Stimulated activated CD4-positive, alpha-beta T cell treated with anti-CD3 and anti-CD28 coated beads, Interleukin-1b, Interleukin-23, amount 100 ng/mL, for 1 hour (primary cell): Measurements from ENCODE around the gene CCDC150.
"Not testable (repeated sequence)": the region's sequence is repeated elsewhere in the genome, so short reads cannot be mapped to it uniquely, and the experiment has no call there.

Experiments
- DNase-seq, 2 donors: peaks; one replicate each; pipeline ENCODE4 v3.0.0-alpha.2; 2020; ENCODE audit warnings: low read depth in 2 of 2

Gene CCDC150

GRCh38 chr2:196635156-196635555 lies 4.4 kb upstream of the CCDC150 start:
- DNase-seq: no peak

- no peak for DNase-seq
These were observed 750 bp upstream of the CCDC150 start for GRCh38 chr2:196638765-196639164.

- DNase-seq: no peak
These were observed 575 bp downstream of the CCDC150 start for GRCh38 chr2:196640031-196640548.

- DNase-seq: no peak
These were observed 9.7 kb downstream of the CCDC150 start for GRCh38 chr2:196649202-196649601.

- DNase-seq: no peak
These were observed 12.0 kb downstream of the CCDC150 start for GRCh38 chr2:196651387-196652094.

GRCh38 chr2:196652869-196653268 lies 13.4 kb downstream of the CCDC150 start:
- DNase-seq: no peak

- DNase-seq: no peak
These were observed 14.3 kb downstream of the CCDC150 start for GRCh38 chr2:196653843-196654242.

- no peak for DNase-seq
These were observed 16.2 kb downstream of the CCDC150 start for GRCh38 chr2:196655761-196656160.

- DNase-seq: no peak
These were observed 17.8 kb downstream of the CCDC150 start for GRCh38 chr2:196657333-196657732.

GRCh38 chr2:196659844-196660243 lies 20.3 kb downstream of the CCDC150 start:
- no peak for DNase-seq

- DNase-seq: no peak
These were observed 20.7 kb downstream of the CCDC150 start for GRCh38 chr2:196660244-196660643.

GRCh38 chr2:196670342-196670741 lies 30.8 kb downstream of the CCDC150 start:
- DNase-seq: no peak

- no peak for DNase-seq
These were observed 36.4 kb downstream of the CCDC150 start for GRCh38 chr2:196675963-196676362.

- no peak for DNase-seq
These were observed 37.9 kb downstream of the CCDC150 start for GRCh38 chr2:196677404-196677803.

- DNase-seq: no peak
These were observed 39.9 kb downstream of the CCDC150 start for GRCh38 chr2:196679368-196679767.

- DNase-seq: no peak
These were observed 42.0 kb downstream of the CCDC150 start for GRCh38 chr2:196681510-196681909.

- no peak for DNase-seq
These were observed 46.3 kb downstream of the CCDC150 start for GRCh38 chr2:196685792-196686191.

- DNase-seq: not testable (repeated sequence)
These were observed 47.2 kb downstream of the CCDC150 start for GRCh38 chr2:196686737-196687136.

- no peak for DNase-seq
These were observed 57.0 kb downstream of the CCDC150 start for GRCh38 chr2:196696423-196697079.

- DNase-seq: no peak
These were observed 58.3 kb downstream of the CCDC150 start for GRCh38 chr2:196697825-196698224.

GRCh38 chr2:196702641-196703040 lies 63.1 kb downstream of the CCDC150 start:
- DNase-seq: no peak

- no peak for DNase-seq
These were observed 64.2 kb downstream of the CCDC150 start for GRCh38 chr2:196703695-196704094.

GRCh38 chr2:196710056-196710455 lies 70.5 kb downstream of the CCDC150 start:
- DNase-seq: not testable (repeated sequence)
